GM18519 (cell line): ENCODE data around the gene ARFIP1.
"Not testable (repeated sequence)": the region's sequence is repeated elsewhere in the genome, so short reads cannot be mapped to it uniquely, and the experiment has no call there.

ENCODE experiments used
- ATAC-seq: cut with Tn5 transposase; IDR thresholded peaks from one replicate; pipeline ENCODE4 v1.9.1; 2021; ENCODE audit warnings: mild to moderate bottlenecking, moderate library complexity; ENCODE audit not compliant: unreplicated experiment, low FRiP score

The ARFIP1 gene

DNA sequence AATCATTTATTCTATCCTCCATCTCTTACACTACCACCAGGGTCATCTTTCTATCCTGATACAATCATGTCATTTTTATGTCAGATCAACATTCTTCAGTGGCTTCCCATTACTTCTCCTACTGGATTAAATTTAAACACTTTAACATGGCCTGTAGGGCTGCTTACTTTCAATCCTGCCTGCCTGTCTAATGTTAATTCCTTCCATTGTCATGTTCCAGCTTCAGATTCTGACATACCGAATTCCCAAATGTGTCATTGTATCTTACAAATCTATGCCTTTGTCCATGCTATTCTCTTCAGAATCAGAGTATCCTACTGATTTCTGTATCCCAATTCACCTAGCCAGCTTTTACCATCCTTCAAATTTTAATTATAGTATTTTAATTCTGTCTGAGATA, 106.4 kb downstream of the ARFIP1 start:
- ATAC-seq, result no peak

GRCh38 chr4:152887981-152888380, 108.2 kb downstream of the ARFIP1 start:
- ATAC-seq, result no peak

GRCh38 chr4:152892974-152893373, 113.2 kb downstream of the ARFIP1 start:
- no peak for ATAC-seq

DNA sequence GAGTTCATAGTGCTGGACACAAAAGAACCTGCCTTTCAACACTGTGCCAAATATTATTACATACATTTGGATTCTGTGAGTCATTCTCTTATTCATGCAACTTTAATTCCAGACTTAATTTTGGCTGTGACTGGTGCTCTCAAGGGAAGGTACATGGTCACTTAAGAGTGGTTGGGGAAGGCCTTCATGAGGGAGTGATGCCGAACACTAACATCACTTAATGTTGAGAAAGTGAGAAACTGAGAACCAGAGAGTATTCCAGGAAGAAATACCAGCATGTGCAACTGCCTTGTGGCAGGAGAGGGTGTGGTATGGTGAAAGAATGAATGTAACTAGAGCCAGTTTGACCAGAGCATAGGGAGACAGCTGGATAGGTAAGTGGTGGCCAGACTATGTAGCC, 114.9 kb downstream of the ARFIP1 start:
- no peak for ATAC-seq

- no peak for ATAC-seq
Observed at GRCh38 chr4:152896811-152897210, 117.1 kb downstream of the ARFIP1 start.

DNA sequence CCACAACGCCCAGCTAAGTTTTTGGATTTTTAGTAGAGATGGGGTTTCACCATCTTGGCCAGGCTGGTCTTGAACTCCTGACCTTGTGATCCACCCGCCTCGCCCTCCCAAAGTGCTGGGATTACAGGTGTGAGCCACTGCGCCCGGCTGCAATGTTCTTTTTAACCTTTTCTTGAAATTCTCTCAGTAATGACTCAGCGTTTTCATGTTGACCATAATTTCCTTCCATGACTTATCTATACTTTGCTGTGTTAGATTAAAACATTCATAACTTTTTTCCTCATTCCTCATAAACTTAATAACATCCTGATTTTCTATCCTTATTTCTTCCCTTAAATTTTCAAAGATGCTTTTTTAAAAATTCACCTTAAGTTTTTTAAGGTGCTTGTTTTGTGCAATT, 118.4 kb downstream of the ARFIP1 start:
- not testable (repeated sequence) for ATAC-seq

DNA sequence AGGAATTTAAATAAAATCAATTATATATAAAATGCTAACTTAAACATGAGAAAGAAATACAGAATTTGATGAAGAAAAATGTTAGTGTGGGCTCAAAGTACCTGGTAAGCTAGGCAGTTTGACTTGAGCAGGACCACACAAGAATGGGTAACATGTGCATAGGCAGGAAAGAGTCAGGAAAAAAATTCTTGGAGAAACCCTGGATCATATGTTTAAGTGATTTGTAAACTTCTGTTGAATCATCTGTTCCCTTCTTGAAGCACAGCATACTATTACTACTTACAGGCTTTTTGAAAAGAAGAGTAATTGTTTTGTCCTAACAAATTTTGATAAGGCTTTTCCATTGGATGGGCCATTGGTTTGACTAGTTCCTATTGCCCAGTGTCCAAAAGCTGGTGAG, 118.9 kb downstream of the ARFIP1 start:
- ATAC-seq, result no peak

DNA sequence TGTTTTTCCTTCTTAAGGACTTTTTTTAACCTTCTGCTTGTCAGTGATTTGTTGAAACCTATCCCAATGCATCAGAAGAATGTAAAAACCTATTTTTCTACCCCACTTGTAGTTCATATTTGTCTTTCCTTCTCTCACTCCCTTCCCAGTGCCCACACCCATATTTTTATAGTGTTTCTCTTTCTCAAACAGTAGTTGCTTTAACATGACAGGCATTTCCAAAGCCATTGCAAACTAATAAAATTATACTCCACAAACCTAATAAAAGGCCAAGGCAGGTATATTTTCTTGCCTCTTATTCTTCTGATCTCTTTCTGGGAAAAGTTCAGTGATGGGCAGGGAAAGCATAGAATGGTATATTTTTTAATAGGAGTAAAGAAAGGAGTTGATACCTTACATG, 120.6 kb downstream of the ARFIP1 start:
- no peak for ATAC-seq

DNA sequence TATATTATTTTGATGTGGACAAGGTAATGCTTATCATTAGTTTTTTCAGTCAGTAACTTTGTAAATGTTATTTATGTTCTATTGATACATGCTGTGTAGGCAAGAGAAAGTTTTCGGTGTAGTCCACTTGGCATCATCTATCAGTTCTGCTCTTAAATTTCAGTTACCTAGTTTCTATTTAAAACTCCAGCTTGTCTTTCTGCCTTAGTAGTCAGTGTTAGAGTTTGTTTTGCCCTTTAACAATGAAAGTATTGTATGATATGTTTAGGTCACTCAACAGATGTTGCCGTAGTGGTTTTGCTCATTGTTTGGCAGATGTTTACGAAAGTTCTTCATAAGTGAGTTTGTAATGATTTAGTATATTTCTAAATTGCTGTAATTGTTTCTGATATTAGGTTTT, 121.5 kb downstream of the ARFIP1 start:
- no peak for ATAC-seq

DNA sequence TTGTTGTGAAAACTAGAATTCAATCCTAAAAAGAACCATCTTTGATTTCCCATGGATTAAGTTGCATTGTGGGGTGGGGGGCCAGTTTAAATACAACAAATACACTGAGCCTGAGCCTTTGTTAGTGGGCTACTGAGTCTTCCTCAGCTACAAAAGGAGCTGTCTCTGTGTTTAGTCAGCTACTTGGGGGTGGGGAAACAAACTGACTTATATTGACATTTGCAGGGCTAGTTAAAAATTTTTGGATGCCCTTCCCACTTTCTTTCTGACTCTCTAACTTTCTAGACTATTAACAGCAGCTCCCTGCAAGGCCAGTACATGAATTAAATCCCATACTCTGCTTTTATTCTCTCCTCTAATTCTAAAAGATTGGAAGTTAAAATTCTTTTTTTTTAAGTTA, 123.9 kb downstream of the ARFIP1 start:
- no peak for ATAC-seq

DNA sequence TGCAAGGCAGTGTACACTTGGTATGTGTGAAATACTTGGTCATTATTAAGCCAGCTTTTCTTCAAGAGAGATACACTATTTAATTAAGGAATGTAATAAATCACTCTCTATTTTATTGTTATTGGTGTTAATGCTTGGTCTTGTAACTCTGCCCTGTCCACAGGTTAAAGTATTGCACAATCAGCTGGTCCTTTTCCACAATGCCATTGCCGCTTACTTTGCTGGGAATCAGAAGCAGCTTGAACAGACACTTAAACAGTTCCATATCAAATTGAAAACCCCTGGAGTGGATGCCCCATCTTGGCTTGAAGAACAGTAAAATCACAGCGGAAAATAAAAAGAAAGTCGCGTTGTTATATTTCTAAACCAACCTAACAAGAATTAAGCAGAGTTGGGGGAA, 130.1 kb downstream of the ARFIP1 start:
- ATAC-seq, result no peak

DNA sequence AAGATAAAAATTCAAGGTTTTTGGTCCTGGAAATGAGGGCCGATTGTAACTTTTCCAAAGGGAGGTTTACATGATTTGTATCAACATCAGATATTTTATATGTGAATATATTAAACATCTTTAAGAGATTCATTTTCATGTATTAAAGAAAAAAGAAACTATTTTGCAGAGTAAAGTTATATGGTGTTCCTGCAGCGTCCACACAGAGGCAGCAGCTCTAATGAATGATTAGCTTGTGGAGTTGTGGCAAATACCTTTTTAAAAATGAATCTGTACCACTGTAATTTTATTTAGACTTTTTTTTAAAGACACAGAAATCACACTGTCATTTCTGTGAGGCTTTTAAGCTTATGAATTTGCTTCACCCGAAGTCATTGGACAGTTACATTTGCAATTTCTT, 130.8 kb downstream of the ARFIP1 start:
- no peak for ATAC-seq

DNA sequence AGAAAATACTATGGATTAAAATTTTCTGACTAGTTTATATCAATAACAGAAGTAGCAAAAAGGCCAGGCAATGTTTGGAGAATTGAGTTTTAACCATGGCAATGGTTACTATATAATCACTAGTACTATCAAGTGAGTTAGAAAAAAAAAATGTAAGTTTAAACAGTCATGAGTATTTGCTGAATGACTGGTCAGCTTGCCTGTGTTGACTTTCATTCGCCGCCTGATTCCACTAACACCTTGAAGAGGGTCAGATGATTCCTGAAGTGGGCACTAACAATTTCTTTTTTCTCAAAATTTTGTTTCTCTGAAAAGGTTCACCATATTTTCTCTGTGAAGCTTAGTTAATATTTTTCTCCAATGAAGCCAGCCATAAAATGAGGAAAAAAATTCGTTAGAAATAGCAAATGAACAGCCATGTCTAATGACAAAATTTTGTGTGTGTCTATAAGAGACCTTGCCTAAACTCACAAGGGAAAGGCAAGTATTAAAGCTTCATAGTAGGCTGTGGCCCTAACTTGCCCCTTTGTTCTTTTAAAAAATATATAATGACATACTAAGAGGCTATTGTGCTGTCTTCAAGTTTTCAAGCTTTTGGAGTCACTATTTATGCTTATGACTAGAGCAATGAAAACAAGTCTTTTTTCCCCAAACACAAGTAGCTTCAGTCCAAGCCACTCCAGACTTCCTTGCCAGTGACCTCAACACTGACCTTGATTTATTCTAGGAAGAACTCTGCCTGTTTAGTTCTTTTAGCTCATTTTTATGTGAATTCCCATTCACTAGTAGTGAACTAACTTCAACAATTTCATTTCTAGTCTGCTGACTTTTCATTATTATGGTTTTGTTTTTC, 138.0 kb downstream of the ARFIP1 start:
- ATAC-seq, result no peak

DNA sequence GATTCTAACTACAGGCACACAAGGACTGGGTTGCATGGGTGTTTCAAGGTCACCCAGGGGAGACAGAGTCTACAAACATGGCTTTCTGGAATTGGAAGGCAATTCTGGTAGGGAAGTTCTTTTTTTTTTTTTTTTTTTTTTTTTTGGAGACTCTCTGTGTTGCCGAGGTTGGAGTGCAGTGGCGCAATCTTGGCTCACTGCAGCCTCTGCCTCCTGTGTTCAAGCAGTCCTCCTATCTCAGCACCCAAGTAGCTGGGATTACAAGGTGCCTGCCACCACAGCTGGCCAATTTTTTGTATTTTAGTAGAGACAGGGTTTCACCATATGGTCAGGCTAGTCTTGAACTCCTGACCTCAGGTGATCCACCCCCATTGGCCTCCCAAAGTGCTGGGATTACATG, 140.1 kb downstream of the ARFIP1 start:
- no peak for ATAC-seq

DNA sequence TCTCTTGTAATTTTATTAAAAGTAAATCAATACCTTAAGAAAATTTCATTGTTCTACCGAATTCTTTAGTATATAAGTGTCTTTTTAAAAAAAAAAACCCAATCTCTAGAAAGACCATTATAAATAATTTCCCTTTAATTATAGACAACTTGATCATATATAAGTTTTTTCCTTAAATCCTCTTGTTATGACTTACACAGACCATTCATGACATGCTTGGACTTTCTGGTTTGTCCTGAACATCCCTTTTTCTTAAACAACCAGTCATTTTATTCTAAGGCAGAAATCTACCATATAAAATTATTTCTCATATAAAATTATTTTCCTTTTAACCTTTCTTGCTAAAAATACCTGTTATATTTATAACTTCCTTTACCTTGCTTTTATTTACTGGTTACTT, 141.0 kb downstream of the ARFIP1 start:
- no peak for ATAC-seq

DNA sequence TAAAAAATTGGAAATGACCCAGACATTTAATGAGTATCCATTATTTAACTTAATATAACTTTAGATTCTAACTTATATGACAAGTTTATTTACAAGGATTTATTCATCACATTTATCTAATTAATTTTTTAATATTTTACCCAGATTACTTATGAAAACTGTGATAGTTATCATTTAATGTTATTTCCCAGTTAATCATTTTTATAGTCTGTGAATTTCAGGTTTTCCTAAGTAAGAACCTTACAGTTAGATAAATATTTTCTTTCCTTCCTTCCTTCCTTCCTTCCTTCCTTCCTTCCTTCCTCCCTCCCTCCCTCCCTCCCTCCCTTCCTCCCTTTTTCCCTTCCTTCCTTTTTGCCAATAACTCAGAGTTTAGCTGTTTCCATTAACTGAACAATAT, 141.5 kb downstream of the ARFIP1 start:
- no peak for ATAC-seq

- no peak for ATAC-seq
Observed at GRCh38 chr4:152925851-152926250, 146.1 kb downstream of the ARFIP1 start.

DNA sequence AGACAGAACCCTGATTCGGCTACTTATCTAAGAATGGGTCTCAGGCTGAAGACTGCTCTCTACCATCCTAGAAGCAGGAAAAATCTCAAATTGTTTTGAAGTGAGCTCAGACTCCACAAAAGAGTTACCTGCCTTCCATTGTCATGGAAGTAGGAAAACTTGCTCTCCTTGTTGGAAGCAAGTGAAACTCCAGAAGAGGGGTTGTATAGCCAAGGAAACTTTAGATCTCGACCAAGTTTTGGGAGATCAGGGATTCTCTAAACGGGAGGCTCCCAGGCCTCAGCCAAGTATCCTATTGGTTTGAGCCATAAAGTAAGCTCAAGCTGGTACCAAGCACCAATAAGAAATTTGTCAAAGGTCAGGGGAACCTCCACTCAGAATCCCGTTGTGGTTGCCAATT, 147.2 kb downstream of the ARFIP1 start:
- ATAC-seq, result no peak

DNA sequence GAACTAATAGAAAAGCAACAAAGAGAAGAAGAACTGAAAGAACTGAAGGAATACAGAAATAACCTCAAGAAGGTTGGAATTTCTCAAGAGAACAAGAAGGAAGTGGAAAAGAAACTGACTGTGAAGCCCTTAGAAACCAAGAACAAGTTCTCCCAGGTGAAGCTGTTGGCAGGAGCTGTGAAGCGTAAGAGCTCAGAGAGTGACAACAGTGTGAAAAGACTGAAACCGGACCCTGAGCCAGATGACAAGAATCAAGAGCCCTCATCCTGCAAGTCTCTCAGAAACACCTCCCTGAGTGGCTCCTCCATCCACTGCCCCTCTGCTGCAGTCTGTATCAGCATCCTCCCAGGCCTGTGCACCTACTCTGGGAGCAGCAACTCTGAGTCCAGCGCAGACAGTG, 148.0 kb downstream of the ARFIP1 start:
- no peak for ATAC-seq

- ATAC-seq, result no peak
Observed at GRCh38 chr4:152928286-152928685, 148.5 kb downstream of the ARFIP1 start.

GRCh38 chr4:152929888-152930287, 150.1 kb downstream of the ARFIP1 start:
- ATAC-seq, result no peak

DNA sequence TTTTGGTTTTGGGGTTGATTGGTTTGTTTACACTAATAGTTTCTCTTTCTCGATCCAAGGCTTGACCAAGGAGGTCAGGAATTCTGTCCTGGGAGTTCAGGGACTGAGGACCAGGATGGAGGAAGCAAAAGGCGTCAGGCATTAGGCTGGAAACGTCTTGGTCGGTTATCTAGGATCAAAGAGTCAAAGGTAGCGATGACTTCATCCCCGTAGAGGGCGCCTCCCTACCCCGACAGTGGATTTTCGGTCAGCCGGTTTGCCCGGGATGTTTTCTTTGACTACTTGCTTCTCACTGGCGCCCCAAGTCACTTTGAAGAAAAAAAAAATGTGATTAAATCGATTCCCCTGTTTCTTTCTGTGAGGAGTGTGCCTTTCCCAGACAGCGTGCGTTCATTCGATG, 155.4 kb downstream of the ARFIP1 start:
- ATAC-seq, result no peak
